ENCODE data around the gene NCBP3.
A peak's percentile ranks its signal among the peaks of the same experiment; 100 is the strongest.
"Not testable (repeated sequence)": the region's sequence is repeated elsewhere in the genome, so short reads cannot be mapped to it uniquely, and the experiment has no call there.

The NCBP3 gene

GRCh38 chr17:3846437-3847164, 555 bp upstream of the NCBP3 start:
- Histone ChIP-seq H3K36me3 (ENCODE audit: insufficient read depth, low read length) (no peaks in the 10 kb centered on the region), H3K4me1 (ENCODE audit: insufficient read depth, low read length) (peaks cover 11% of the 10 kb centered on the region; the same call in 1 of the 2 replicates), H3K9me3 (ENCODE audit: control insufficient read depth, insufficient read depth, low read length) (no peaks in the 10 kb centered on the region), H3K9ac (ENCODE audit: low read depth, low read length) (peak overlapping the region; percentile 31; the same call in 1 of the 2 replicates)

- Histone ChIP-seq H3K4me1 (ENCODE audit: insufficient read depth, low read length) (peaks cover 11% of the 10 kb centered on the region; the same call in 1 of the 2 replicates), H3K36me3 (ENCODE audit: insufficient read depth, low read length) (peaks cover 6% of the 10 kb centered on the region), H3K9ac (ENCODE audit: low read depth, low read length) (peak overlapping the region; percentile 88), H3K9me3 (ENCODE audit: control insufficient read depth, insufficient read depth, low read length) (no peaks in the 10 kb centered on the region)
These were observed 790 bp downstream of the NCBP3 start for GRCh38 chr17:3845291-3845620.

GRCh38 chr17:3844556-3844955, 1.5 kb downstream of the NCBP3 start:
- Histone ChIP-seq H3K4me1 (ENCODE audit: insufficient read depth, low read length) (peaks cover 11% of the 10 kb centered on the region; the same call in 1 of the 2 replicates), H3K36me3 (ENCODE audit: insufficient read depth, low read length) (peaks cover 13% of the 10 kb centered on the region)
- not testable (repeated sequence) for H3K9ac ChIP-seq (ENCODE audit: low read depth, low read length); H3K9me3 ChIP-seq (ENCODE audit: control insufficient read depth, insufficient read depth, low read length)

- Histone ChIP-seq H3K4me1 (ENCODE audit: insufficient read depth, low read length) (peaks cover 11% of the 10 kb centered on the region; the same call in 1 of the 2 replicates), H3K9me3 (ENCODE audit: control insufficient read depth, insufficient read depth, low read length) (no peaks in the 10 kb centered on the region), H3K36me3 (ENCODE audit: insufficient read depth, low read length) (peaks cover 16% of the 10 kb centered on the region), H3K9ac (ENCODE audit: low read depth, low read length) (no peak overlapping the region)
These were observed 2.0 kb downstream of the NCBP3 start for GRCh38 chr17:3843935-3844516.

GRCh38 chr17:3838206-3838605, 7.8 kb downstream of the NCBP3 start:
- no peaks in the 10 kb centered on the region for H3K4me1 ChIP-seq (ENCODE audit: insufficient read depth, low read length)
- peaks cover 26% of the 10 kb centered on the region for H3K36me3 ChIP-seq (ENCODE audit: insufficient read depth, low read length)
- H3K9ac ChIP-seq (ENCODE audit: low read depth, low read length) = no peak overlapping the region

GRCh38 chr17:3836551-3836950, 9.5 kb downstream of the NCBP3 start:
- Histone ChIP-seq H3K9ac (ENCODE audit: low read depth, low read length) (no peak overlapping the region), H3K9me3 (ENCODE audit: control insufficient read depth, insufficient read depth, low read length) (no peaks in the 10 kb centered on the region), H3K4me1 (ENCODE audit: insufficient read depth, low read length) (no peaks in the 10 kb centered on the region), H3K36me3 (ENCODE audit: insufficient read depth, low read length) (peaks cover 28% of the 10 kb centered on the region)

More at GRCh38 chr17:3838206-3838605, 7.8 kb downstream of the NCBP3 start:
- H3K9me3 ChIP-seq (ENCODE audit: control insufficient read depth, insufficient read depth, low read length) = no peaks in the 10 kb centered on the region

- Histone ChIP-seq H3K4me1 (ENCODE audit: insufficient read depth, low read length) (no peaks in the 10 kb centered on the region), H3K9ac (ENCODE audit: low read depth, low read length) (no peak overlapping the region), H3K9me3 (ENCODE audit: control insufficient read depth, insufficient read depth, low read length) (no peaks in the 10 kb centered on the region), H3K36me3 (ENCODE audit: insufficient read depth, low read length) (peaks cover 26% of the 10 kb centered on the region)
These were observed 10.4 kb downstream of the NCBP3 start for GRCh38 chr17:3835410-3836229.

GRCh38 chr17:3834811-3835210, 11.2 kb downstream of the NCBP3 start:
- H3K4me1 ChIP-seq (ENCODE audit: insufficient read depth, low read length) = no peaks in the 10 kb centered on the region
- H3K36me3 ChIP-seq (ENCODE audit: insufficient read depth, low read length) = peaks cover 20% of the 10 kb centered on the region
- H3K9me3 ChIP-seq (ENCODE audit: control insufficient read depth, insufficient read depth, low read length) = no peaks in the 10 kb centered on the region
- H3K9ac ChIP-seq (ENCODE audit: low read depth, low read length) = no peak overlapping the region

- no peaks in the 10 kb centered on the region for H3K9me3 ChIP-seq (ENCODE audit: control insufficient read depth, insufficient read depth, low read length)
- no peaks in the 10 kb centered on the region for H3K4me1 ChIP-seq (ENCODE audit: insufficient read depth, low read length)
- peaks cover 15% of the 10 kb centered on the region for H3K36me3 ChIP-seq (ENCODE audit: insufficient read depth, low read length)
- no peak overlapping the region for H3K9ac ChIP-seq (ENCODE audit: low read depth, low read length)
These were observed 17.2 kb downstream of the NCBP3 start for GRCh38 chr17:3828852-3829232.

- no peaks in the 10 kb centered on the region for H3K4me1 ChIP-seq (ENCODE audit: insufficient read depth, low read length)
- no peaks in the 10 kb centered on the region for H3K9me3 ChIP-seq (ENCODE audit: control insufficient read depth, insufficient read depth, low read length)
- peaks cover 13% of the 10 kb centered on the region for H3K36me3 ChIP-seq (ENCODE audit: insufficient read depth, low read length)
- no peak overlapping the region for H3K9ac ChIP-seq (ENCODE audit: low read depth, low read length)
These were observed 17.7 kb downstream of the NCBP3 start for GRCh38 chr17:3828151-3828851.

GRCh38 chr17:3827124-3827773, 18.8 kb downstream of the NCBP3 start:
- H3K9me3 ChIP-seq (ENCODE audit: control insufficient read depth, insufficient read depth, low read length) = no peaks in the 10 kb centered on the region
- H3K9ac ChIP-seq (ENCODE audit: low read depth, low read length) = no peak overlapping the region
- peaks cover 10% of the 10 kb centered on the region for H3K36me3 ChIP-seq (ENCODE audit: insufficient read depth, low read length)
- H3K4me1 ChIP-seq (ENCODE audit: insufficient read depth, low read length) = no peaks in the 10 kb centered on the region

- Histone ChIP-seq H3K9ac (ENCODE audit: low read depth, low read length) (no peak overlapping the region), H3K36me3 (ENCODE audit: insufficient read depth, low read length) (peaks cover 11% of the 10 kb centered on the region), H3K4me1 (ENCODE audit: insufficient read depth, low read length) (no peaks in the 10 kb centered on the region), H3K9me3 (ENCODE audit: control insufficient read depth, insufficient read depth, low read length) (no peaks in the 10 kb centered on the region)
These were observed 19.9 kb downstream of the NCBP3 start for GRCh38 chr17:3826191-3826590.

GRCh38 chr17:3821101-3821500, 24.9 kb downstream of the NCBP3 start:
- Histone ChIP-seq H3K4me1 (ENCODE audit: insufficient read depth, low read length) (no peaks in the 10 kb centered on the region), H3K9ac (ENCODE audit: low read depth, low read length) (no peak overlapping the region), H3K9me3 (ENCODE audit: control insufficient read depth, insufficient read depth, low read length) (no peaks in the 10 kb centered on the region), H3K36me3 (ENCODE audit: insufficient read depth, low read length) (peaks cover 21% of the 10 kb centered on the region)

- peaks cover 21% of the 10 kb centered on the region for H3K36me3 ChIP-seq (ENCODE audit: insufficient read depth, low read length)
- no peaks in the 10 kb centered on the region for H3K4me1 ChIP-seq (ENCODE audit: insufficient read depth, low read length)
- no peak overlapping the region for H3K9ac ChIP-seq (ENCODE audit: low read depth, low read length)
- no peaks in the 10 kb centered on the region for H3K9me3 ChIP-seq (ENCODE audit: control insufficient read depth, insufficient read depth, low read length)
These were observed 27.3 kb downstream of the NCBP3 start for GRCh38 chr17:3818786-3819185.

Measured in ES-I3 (cell line).